ENCODE results near the gene B3GNT4.
A peak's percentile ranks its signal among the peaks of the same experiment; 100 is the strongest.
"Not testable (repeated sequence)": the region's sequence is repeated elsewhere in the genome, so short reads cannot be mapped to it uniquely, and the experiment has no call there.

Gene B3GNT4

GRCh38 chr12:122189626-122190475 lies 13.7 kb upstream of the B3GNT4 start:
- no peak for DNase-seq

GRCh38 chr12:122190842-122191668 lies 12.5 kb upstream of the B3GNT4 start:
- DNase-seq, result peak; percentile 32

- no peak for DNase-seq
These were observed 11.1 kb upstream of the B3GNT4 start for GRCh38 chr12:122192441-122192840.

- DNase-seq, result no peak
These were observed 8.7 kb upstream of the B3GNT4 start for GRCh38 chr12:122194804-122195203.

- no peak for DNase-seq
These were observed 8.1 kb upstream of the B3GNT4 start for GRCh38 chr12:122195405-122195804.

- no peak for DNase-seq
These were observed 5.9 kb upstream of the B3GNT4 start for GRCh38 chr12:122197612-122197966.

GRCh38 chr12:122199484-122200355 lies 3.8 kb upstream of the B3GNT4 start:
- DNase-seq, result no peak

GRCh38 chr12:122200541-122201175 lies 2.9 kb upstream of the B3GNT4 start:
- no peak for DNase-seq

- DNase-seq, result no peak
These were observed 2.1 kb upstream of the B3GNT4 start for GRCh38 chr12:122201381-122201780.

GRCh38 chr12:122202017-122202416 lies 1.5 kb upstream of the B3GNT4 start:
- DNase-seq, result no peak

- DNase-seq, result not testable (repeated sequence)
These were observed 698 bp upstream of the B3GNT4 start for GRCh38 chr12:122202811-122203210.

GRCh38 chr12:122204167-122205052 lies 901 bp downstream of the B3GNT4 start:
- peak; percentile 31 for DNase-seq

GRCh38 chr12:122205053-122205925 lies 1.8 kb downstream of the B3GNT4 start:
- DNase-seq, result no peak

- DNase-seq, result no peak
These were observed 2.8 kb downstream of the B3GNT4 start for GRCh38 chr12:122206111-122206881.

- DNase-seq, result no peak
These were observed 3.5 kb downstream of the B3GNT4 start for GRCh38 chr12:122206976-122207375.

GRCh38 chr12:122207391-122207790 lies 3.9 kb downstream of the B3GNT4 start:
- no peak for DNase-seq

- no peak for DNase-seq
These were observed 4.7 kb downstream of the B3GNT4 start for GRCh38 chr12:122208073-122208820.

- DNase-seq, result no peak
These were observed 12.3 kb downstream of the B3GNT4 start for GRCh38 chr12:122215771-122216170.

GRCh38 chr12:122216445-122216844 lies 12.9 kb downstream of the B3GNT4 start:
- no peak for DNase-seq
